ENCODE measurements around the gene C4orf50.

The C4orf50 gene

GRCh38 chr4:6018331-6018730 is at the start of gene C4orf50:
C4orf50 (minus strand) TSS chr4:6018431.
- DNase-seq (ENCODE audit: low read depth in 3 of 3), result no peak

GRCh38 chr4:6065934-6066590 is 47.8 kb upstream of the C4orf50 start:
- DNase-seq (ENCODE audit: low read depth in 3 of 3), result no peak

- DNase-seq (ENCODE audit: low read depth in 3 of 3), result no peak
These were observed 46.9 kb upstream of the C4orf50 start for GRCh38 chr4:6065166-6065565.

- no peak for DNase-seq (ENCODE audit: low read depth in 3 of 3)
These were observed 46.2 kb upstream of the C4orf50 start for GRCh38 chr4:6064383-6064782.

GRCh38 chr4:6063684-6064083 is 45.5 kb upstream of the C4orf50 start:
- no peak for DNase-seq (ENCODE audit: low read depth in 3 of 3)

- DNase-seq (ENCODE audit: low read depth in 3 of 3), result no peak
These were observed 43.9 kb upstream of the C4orf50 start for GRCh38 chr4:6062133-6062532.

- DNase-seq (ENCODE audit: low read depth in 3 of 3), result no peak
These were observed 41.2 kb upstream of the C4orf50 start for GRCh38 chr4:6059375-6059805.

- no peak for DNase-seq (ENCODE audit: low read depth in 3 of 3)
These were observed 40.5 kb upstream of the C4orf50 start for GRCh38 chr4:6058531-6059374.

- DNase-seq (ENCODE audit: low read depth in 3 of 3), result no peak
These were observed 38.9 kb upstream of the C4orf50 start for GRCh38 chr4:6056976-6057766.

- no peak for DNase-seq (ENCODE audit: low read depth in 3 of 3)
These were observed 37.2 kb upstream of the C4orf50 start for GRCh38 chr4:6055436-6055835.

GRCh38 chr4:6055030-6055429 is 36.8 kb upstream of the C4orf50 start:
- no peak for DNase-seq (ENCODE audit: low read depth in 3 of 3)

GRCh38 chr4:6054162-6054922 is 36.1 kb upstream of the C4orf50 start:
- no peak for DNase-seq (ENCODE audit: low read depth in 3 of 3)

DNA sequence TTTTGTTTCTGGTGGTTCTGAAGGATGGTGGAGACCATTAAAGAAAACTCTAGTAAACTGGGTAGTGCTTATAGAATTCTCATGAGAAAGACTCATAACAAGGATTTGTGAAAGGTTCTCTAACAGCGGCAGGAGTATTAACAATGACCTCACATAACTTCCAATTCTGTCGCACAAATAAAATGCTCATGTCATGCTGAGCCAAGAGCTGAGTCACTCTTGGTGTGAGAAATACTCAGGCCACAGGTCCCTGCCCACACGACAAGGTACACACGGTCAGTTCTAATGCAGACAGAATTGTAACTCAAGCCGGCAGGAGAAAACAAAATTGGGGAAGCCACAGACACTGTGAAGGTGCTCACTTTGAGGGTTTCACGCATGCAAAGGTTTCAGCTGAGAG is 34.4 kb upstream of the C4orf50 start:
- DNase-seq (ENCODE audit: low read depth in 3 of 3), result no peak

GRCh38 chr4:6050551-6050950 is 32.3 kb upstream of the C4orf50 start:
- no peak for DNase-seq (ENCODE audit: low read depth in 3 of 3)

- no peak for DNase-seq (ENCODE audit: low read depth in 3 of 3)
These were observed 31.8 kb upstream of the C4orf50 start for GRCh38 chr4:6049985-6050384.

DNA sequence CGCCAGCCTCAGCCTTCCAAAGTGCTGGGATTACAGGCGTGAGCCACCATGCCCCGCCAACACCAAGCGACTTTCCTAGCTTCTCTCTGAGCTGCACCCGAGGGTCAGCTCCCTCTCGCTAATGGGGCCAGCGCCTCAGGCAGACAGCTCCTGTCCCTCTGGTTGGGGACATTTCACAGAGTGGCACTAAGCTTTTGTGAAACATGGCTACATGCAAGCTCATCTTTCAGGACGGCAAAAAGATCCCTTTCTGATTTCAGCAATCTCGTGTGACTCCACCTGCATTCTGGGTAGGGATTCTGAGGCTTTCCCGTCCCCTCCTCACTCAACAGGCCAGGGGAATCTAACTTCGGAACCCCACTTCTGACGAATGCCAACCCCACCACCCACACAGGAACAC is 31.0 kb upstream of the C4orf50 start:
- DNase-seq (ENCODE audit: low read depth in 3 of 3), result no peak

GRCh38 chr4:6048537-6048936 is 30.3 kb upstream of the C4orf50 start:
- DNase-seq (ENCODE audit: low read depth in 3 of 3), result no peak

- DNase-seq (ENCODE audit: low read depth in 3 of 3), result no peak
These were observed 29.0 kb upstream of the C4orf50 start for GRCh38 chr4:6047130-6047673.

DNA sequence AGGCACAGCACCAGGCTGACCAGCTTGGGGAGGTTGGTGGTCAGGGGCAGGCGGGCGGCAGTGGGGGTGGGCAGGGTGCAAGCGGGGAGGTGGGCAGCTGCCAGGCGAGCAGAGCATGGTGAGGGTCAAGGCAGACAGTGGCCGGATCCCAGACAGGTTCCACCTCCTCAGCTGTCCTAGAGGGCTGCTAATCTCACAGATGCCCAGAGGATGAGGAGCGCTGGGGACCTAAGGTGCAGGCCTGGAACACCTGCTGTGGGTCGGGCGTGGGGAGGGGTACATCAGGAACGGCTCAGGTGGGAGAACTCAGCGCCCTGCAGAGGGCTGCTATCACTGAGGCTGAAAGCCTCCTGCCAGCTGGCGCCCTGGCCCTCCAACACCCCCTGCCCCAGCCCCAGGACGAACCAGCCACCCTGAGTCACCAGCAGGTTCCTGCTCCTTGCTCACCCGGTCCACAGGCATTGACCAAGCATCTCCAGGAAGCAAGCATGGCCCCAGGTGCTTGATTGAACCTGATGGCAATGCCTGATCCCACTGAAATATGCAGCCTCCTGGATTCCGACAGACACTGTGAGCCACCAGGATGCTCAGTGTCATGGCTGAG is 28.4 kb upstream of the C4orf50 start:
- no peak for DNase-seq (ENCODE audit: low read depth in 3 of 3)

GRCh38 chr4:6044805-6045204 is 26.6 kb upstream of the C4orf50 start:
- DNase-seq (ENCODE audit: low read depth in 3 of 3), result no peak

DNA sequence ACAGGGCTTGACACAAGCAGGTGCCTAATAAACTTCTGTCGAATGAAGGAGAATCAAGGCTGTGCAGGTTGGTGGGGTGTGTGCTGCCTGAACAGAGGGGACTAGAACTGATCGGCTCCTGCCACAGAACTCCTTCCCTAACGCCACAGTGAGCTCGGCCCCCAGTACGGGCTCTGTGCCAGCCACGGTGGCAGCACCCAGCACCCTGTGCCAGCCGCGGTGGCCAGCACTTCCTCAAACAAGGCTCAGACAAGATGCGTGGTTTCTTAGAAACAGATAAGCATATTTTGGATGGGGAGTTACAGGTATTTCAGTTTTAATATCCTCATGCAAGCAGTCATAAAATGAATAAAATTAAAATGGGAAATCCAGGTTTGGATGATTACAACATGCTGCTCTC is 26.0 kb upstream of the C4orf50 start:
- DNase-seq (ENCODE audit: low read depth in 3 of 3), result no peak
